Smooth muscle cell (in vitro differentiated cells): ENCODE measurements around the gene ERVW-1. TPM values are rescaled to one million over a fixed set of nuclear protein-coding genes. Genes with fewer than 3 reads are reported as not detected.

Experiments used
- DNase-seq: peaks from one replicate; lab custom pipeline; 2025; ENCODE audit not compliant: unreplicated experiment; lab: John Stamatoyannopoulos, UW
- H2AFZ ChIP-seq: fragments of 200-600 bp; sonication (generic); 2 replicates; pipeline ENCODE4 v1.6.0; 2016; ENCODE audit warnings: antibody characterized with exemption, low read depth, mild to moderate bottlenecking
- H3F3A ChIP-seq: fragments of 200-600 bp; sonication (generic); 2 replicates; pipeline ENCODE4 v1.6.0; 2017; ENCODE audit warnings: antibody characterized with exemption, low read depth
- H3K27ac ChIP-seq: fragments of 200-600 bp; sonication (generic); 2 replicates; pipeline ENCODE4 v1.5.1; 2016; ENCODE audit warnings: low read depth, mild to moderate bottlenecking
- H3K27me3 ChIP-seq: fragments of 200-600 bp; sonication (generic); 2 replicates; pipeline ENCODE4 v1.6.1; 2016; ENCODE audit warnings: low read depth, mild to moderate bottlenecking
- H3K36me3 ChIP-seq: fragments of 200-600 bp; sonication (generic); 2 replicates; pipeline ENCODE4 v1.5.1; 2016; ENCODE audit warnings: low read depth
- H3K4me1 ChIP-seq: fragments of 200-600 bp; sonication (generic); 2 replicates; pipeline ENCODE4 v1.5.1; 2016; ENCODE audit warnings: low read depth
- H3K4me2 ChIP-seq: fragments of 200-600 bp; sonication (generic); 2 replicates; pipeline ENCODE4 v1.6.0; 2016; ENCODE audit warnings: mild to moderate bottlenecking
- H3K4me3 ChIP-seq: fragments of 200-600 bp; sonication (generic); 2 replicates; pipeline ENCODE4 v1.5.1; 2016; ENCODE audit warnings: mild to moderate bottlenecking
- H3K79me2 ChIP-seq: fragments of 200-600 bp; sonication (generic); 2 replicates; pipeline ENCODE4 v1.6.0; 2016; ENCODE audit warnings: low read depth, mild to moderate bottlenecking
- H3K9ac ChIP-seq: fragments of 200-600 bp; sonication (generic); 2 replicates; pipeline ENCODE4 v1.6.0; 2016; ENCODE audit warnings: low read depth
- H3K9me3 ChIP-seq: fragments of 200-600 bp; sonication (generic); replicated peaks from 2 replicates; pipeline ENCODE4 v1.5.1; 2016; ENCODE audit warnings: low read depth
- H4K20me1 ChIP-seq: fragments of 200-600 bp; sonication (generic); 2 replicates; pipeline ENCODE4 v1.6.0; 2016; ENCODE audit warnings: low read depth
- CTCF ChIP-seq: fragments of 200-600 bp; sonication (generic); IDR thresholded peaks from 2 replicates; pipeline ENCODE4 v1.5.1; 2017; ENCODE audit warnings: borderline replicate concordance, mild to moderate bottlenecking, antibody characterized with exemption; ENCODE audit not compliant: insufficient read depth, poor library complexity, severe bottlenecking
- WGBS: methylation state at CpG from one replicate; pipeline ENCODE4 v1.1.7; 2016; ENCODE audit warnings: low lambda C conversion rate; 5-methylcytosine and 5-hydroxymethylcytosine counted together
- polyA plus RNA-seq: library from polyadenylated mRNA; unstranded; fragments of >200 nt; fragmentation: Nextera tagmentation; extraction: Ambion mirVana; gene quantifications from 2 replicates; pipeline ENCODE4 v1.2.1, GENCODE V29; 2016
- total RNA-seq: library from RNA; depleted of rRNA; stranded (reverse); fragments of >200 nt; gene quantifications from 2 replicates; pipeline ENCODE4 v1.2.3, GENCODE V29; 2014

Gene ERVW-1
- total and polyA plus RNA-seq, 2 experiments from 2014 or later = 0.36 TPM; not detected in 1

- Histone ChIP-seq H3K4me1 (no peaks in the 10 kb centered on the region), H3K4me2 (no peak overlapping the region), H3K27me3 (no peaks in the 10 kb centered on the region), H3K9ac (no peak overlapping the region), H3K4me3 (no peak overlapping the region), H3K79me2 (no peaks in the 10 kb centered on the region), H3K9me3 (no peaks in the 10 kb centered on the region), H4K20me1 (no peaks in the 10 kb centered on the region), H3F3A (no peaks in the 10 kb centered on the region), H3K36me3 (no peaks in the 10 kb centered on the region), H3K27ac (no peak overlapping the region), H2AFZ (no peak overlapping the region)
- no peak for DNase-seq
- no peak for TF ChIP-seq CTCF
- whole genome bisulfite sequencing = 86% methylated on average over 2 of the region's 2 CpGs
These were observed 11.1 kb downstream of the ERVW-1 start for GRCh38 chr7:92466682-92467081.

- Histone ChIP-seq H3K36me3 (no peaks in the 10 kb centered on the region), H2AFZ (no peak overlapping the region), H3K9me3 (no peaks in the 10 kb centered on the region), H3K9ac (no peak overlapping the region), H3K4me3 (no peak overlapping the region), H3K79me2 (no peaks in the 10 kb centered on the region), H4K20me1 (no peaks in the 10 kb centered on the region), H3F3A (no peaks in the 10 kb centered on the region), H3K27me3 (no peaks in the 10 kb centered on the region), H3K4me2 (no peak overlapping the region), H3K27ac (no peak overlapping the region), H3K4me1 (no peaks in the 10 kb centered on the region)
- WGBS = 55% methylated on average over 3 of the region's 3 CpGs
- DNase-seq = no peak
- TF ChIP-seq CTCF = no peak
These were observed 13.2 kb downstream of the ERVW-1 start for GRCh38 chr7:92464515-92464914.

GRCh38 chr7:92462560-92462959 lies 15.2 kb downstream of the ERVW-1 start:
- Histone ChIP-seq H3K4me2 (no peak overlapping the region), H3K36me3 (no peaks in the 10 kb centered on the region), H2AFZ (no peak overlapping the region), H3F3A (peaks cover 3% of the 10 kb centered on the region), H3K79me2 (no peaks in the 10 kb centered on the region), H3K9me3 (no peaks in the 10 kb centered on the region), H4K20me1 (no peaks in the 10 kb centered on the region), H3K4me1 (no peaks in the 10 kb centered on the region), H3K27me3 (no peaks in the 10 kb centered on the region), H3K27ac (no peak overlapping the region), H3K9ac (no peak overlapping the region), H3K4me3 (no peak overlapping the region)
- TF ChIP-seq CTCF = no peak
- no peak for DNase-seq
- 89% methylated on average over 3 of the region's 3 CpGs for WGBS
